HepG2 (cell line): ENCODE results near the gene TMEM63C. TPM values are rescaled to one million over a fixed set of nuclear protein-coding genes. Genes with fewer than 3 reads are reported as not detected.

Source experiments
- ATAC-seq: fragments of 200-7000 bp; cut with Tn5 transposase; 3 replicates; pipeline ENCODE4 v1.9.1; 2020; ENCODE audit warnings: mild to moderate bottlenecking, moderate library complexity
- BruUV-seq: library from RNA; stranded (reverse); fragments of 400-500 nt; replicated peaks from 2 replicates; lab custom pipeline; 2021; lab: Mats Ljungman, UMichigan
- CTCF ChIA-PET: fragments of 300-600 bp; formaldehyde crosslinking; extraction: SDS; loops from one replicate; lab custom pipeline; 2021; ENCODE audit warnings: low total read pairs, inconsistent platforms, low intra/inter-chr PET ratio; lab: Yijun Ruan, JAX
- POLR2A ChIA-PET: fragments of 350-600 bp; sonication (Branson Sonifier 250); formaldehyde crosslinking; loops from one replicate; lab custom pipeline; 2020; ENCODE audit warnings: antibody characterized with exemption, inconsistent platforms; lab: Yijun Ruan, JAX
- DNase-seq: peaks from one replicate; pipeline ENCODE4 v3.0.0-alpha.2; 2015; ENCODE audit warnings: low spot score
- FAIRE-seq: peaks from 3 replicates; lab custom pipeline; 2011; peaks lifted over from hg19 to GRCh38; lab: Jason Lieb, UNC
- H2AFZ ChIP-seq: one replicate; pipeline ENCODE4 v1.6.1; 2011; ENCODE audit warnings: low read length, inconsistent platforms
- H3K27ac ChIP-seq: fragments of 300-600 bp; 3 replicates; pipeline ENCODE4 v1.8.0; 2011; ENCODE audit warnings: mixed run types, mild to moderate bottlenecking, mixed read lengths, low read length, inconsistent platforms; ENCODE audit not compliant: insufficient read depth; ENCODE audit errors: extremely low read length
- H3K27me3 ChIP-seq, 2 experiments: fragments of 200-600 bp in 1 of 2; 2 replicates in 1 of 2; 3 replicates in 1 of 2; pipeline versions ENCODE4 v1.6.0 to v1.8.0; 2011; ENCODE audit warnings: low read length in 2 of 2, mild to moderate bottlenecking in 2 of 2, moderate library complexity in 2 of 2, inconsistent platforms in 1 of 2; ENCODE audit not compliant: insufficient read depth in 2 of 2, control insufficient read depth in 1 of 2
- H3K36me3 ChIP-seq, 2 experiments: fragments of 200-600 bp in 1 of 2; replicated peaks in 1 of 2; 2 replicates in 1 of 2; 3 replicates in 1 of 2; pipeline versions ENCODE4 v1.5.1 to v1.8.0; 2011; ENCODE audit warnings: low read length in 2 of 2, inconsistent platforms in 1 of 2; ENCODE audit not compliant: insufficient read depth in 2 of 2, control insufficient read depth in 1 of 2
- H3K4me1 ChIP-seq: 2 replicates; pipeline ENCODE4 v1.5.1; 2012; ENCODE audit warnings: low read length, inconsistent platforms; ENCODE audit not compliant: insufficient read depth
- H3K4me2 ChIP-seq: 2 replicates; pipeline ENCODE4 v1.6.0; 2011; ENCODE audit warnings: low read depth, low read length, inconsistent platforms
- H3K4me3 ChIP-seq, 3 experiments: fragments of 200-600 bp in 1 of 3; sonication (generic), shearing (Covaris generic) in 1 of 3; replicated peaks in 1 of 3; 2 replicates each; pipeline ENCODE4 v1.5.1; 2011 to 2016; ENCODE audit warnings: low read length in 3 of 3, inconsistent platforms in 2 of 3, low read depth in 2 of 3, mild to moderate bottlenecking in 2 of 3, control low read depth in 1 of 3, mixed read lengths in 1 of 3; ENCODE audit not compliant: insufficient read depth in 1 of 3
- H3K79me2 ChIP-seq: one replicate; pipeline ENCODE4 v1.6.1; 2011; ENCODE audit warnings: low read length, inconsistent platforms; ENCODE audit not compliant: insufficient read depth
- H3K9ac ChIP-seq: 2 replicates; pipeline ENCODE4 v1.6.0; 2011; ENCODE audit warnings: mild to moderate bottlenecking, low read depth, low read length, inconsistent platforms; ENCODE audit not compliant: insufficient read depth
- H3K9me3 ChIP-seq: 2 replicates; pipeline ENCODE4 v1.5.1; 2012; ENCODE audit warnings: mild to moderate bottlenecking, low read length
- H4K20me1 ChIP-seq: 2 replicates; pipeline ENCODE4 v1.6.0; 2011; ENCODE audit warnings: inconsistent platforms, mild to moderate bottlenecking, low read length, moderate library complexity; ENCODE audit not compliant: insufficient read depth
- ESRRA ChIP-seq: sonication (generic); formaldehyde crosslinking; IDR thresholded peaks from 2 replicates; pipeline ENCODE4 v1.5.1; 2020; ENCODE audit warnings: mild to moderate bottlenecking, low read depth, missing genetic modification reagents
- HNF4A ChIP-seq: sonication (generic); formaldehyde crosslinking; IDR thresholded peaks from 2 replicates; pipeline ENCODE4 v1.4.0; 2020; ENCODE audit warnings: missing genetic modification reagents
- JUNB ChIP-seq: sonication (generic); formaldehyde crosslinking; IDR thresholded peaks from 2 replicates; pipeline ENCODE4 v1.8.0; 2022; ENCODE audit warnings: missing genetic modification reagents, mild to moderate bottlenecking, borderline replicate concordance
- MEIS1 ChIP-seq: sonication (generic); formaldehyde crosslinking; IDR thresholded peaks from 2 replicates; pipeline ENCODE4 v1.9.0; 2021; ENCODE audit warnings: mild to moderate bottlenecking, missing genetic modification reagents, moderate library complexity, borderline replicate concordance
- MTF1 ChIP-seq: sonication (generic); formaldehyde crosslinking; IDR thresholded peaks from 2 replicates; pipeline ENCODE4 v1.5.0; 2020; ENCODE audit warnings: missing genetic modification reagents
- NFE2L2 ChIP-seq: fragments of 150-350 bp; IDR thresholded peaks from 2 replicates; pipeline ENCODE4 v1.6.1; 2014; ENCODE audit warnings: low read length
- PRMT3 ChIP-seq: sonication (generic); formaldehyde crosslinking; IDR thresholded peaks from 2 replicates; pipeline ENCODE4 v1.8.1; 2022; ENCODE audit warnings: low read depth, mild to moderate bottlenecking, moderate library complexity, missing genetic modification reagents, borderline replicate concordance
- RNF2 ChIP-seq: fragments of 450-650 bp; conservative IDR thresholded peaks from 2 replicates; pipeline ENCODE4 v1.6.1; 2016; ENCODE audit warnings: low read depth
- THRA ChIP-seq: sonication (generic); formaldehyde crosslinking; IDR thresholded peaks from 2 replicates; pipeline ENCODE4 v1.4.0; 2020; ENCODE audit warnings: missing genetic modification reagents, borderline replicate concordance
- ZFP41 ChIP-seq: sonication (generic); formaldehyde crosslinking; IDR thresholded peaks from 2 replicates; pipeline ENCODE4 v1.4.0; 2020; ENCODE audit warnings: mild to moderate bottlenecking, missing genetic modification reagents, borderline replicate concordance
- ZNF12 ChIP-seq: sonication (generic); formaldehyde crosslinking; IDR thresholded peaks from 2 replicates; pipeline ENCODE4 v1.5.0; 2020; ENCODE audit warnings: missing genetic modification reagents
- ZNF232 ChIP-seq: sonication (generic); formaldehyde crosslinking; IDR thresholded peaks from 2 replicates; pipeline ENCODE4 v1.4.0; 2020; ENCODE audit warnings: missing genetic modification reagents, borderline replicate concordance
- ZNF282 ChIP-seq: fragments of 450-650 bp; IDR thresholded peaks from 2 replicates; pipeline ENCODE4 v1.6.1; 2018; ENCODE audit not compliant: partially characterized antibody
- ZNF383 ChIP-seq: sonication (generic); formaldehyde crosslinking; IDR thresholded peaks from 2 replicates; pipeline ENCODE4 v1.4.0; 2020; ENCODE audit warnings: missing genetic modification reagents, mild to moderate bottlenecking, borderline replicate concordance
- ZNF639 ChIP-seq: conservative IDR thresholded peaks from 2 replicates; pipeline ENCODE4 v1.6.1; 2018; ENCODE audit warnings: missing genetic modification reagents
- WGBS: methylation state at CpG from one replicate; pipeline ENCODE4 v1.1.6; 2017; ENCODE audit warnings: low lambda C conversion rate; 5-methylcytosine and 5-hydroxymethylcytosine counted together
- in situ Hi-C: cut with HindIII; loops from 2 replicates; pipeline ENCODE4 v1.10.0; 2017; ENCODE audit warnings: low pct_unique_long_range_greater_than_20kb; ENCODE audit not compliant: extremely low pct_ligation_motif_present
- intact Hi-C: fragments of 100-400 bp; cut with micrococcal nuclease; formaldehyde crosslinking; loops from one replicate; pipeline ENCODE4 v1.10.0; 2022; ENCODE audit not compliant: unreplicated experiment
- polyA plus RNA-seq, 8 experiments: library from polyadenylated mRNA; depleted of rRNA in 3 of 8; stranded (reverse) in 7 of 8; unstranded in 1 of 8; fragments of >200 nt; fragmentation: Illumina TruSeq in 4 of 8; extraction: Trizol in 4 of 8; gene quantifications; 2 replicates each; pipeline versions ENCODE4 v1.2.1 to v1.2.3, GENCODE V29; 2011 to 2016; ENCODE audit warnings: low read depth in 4 of 8, missing spikeins in 1 of 8, mixed read lengths in 1 of 8; ENCODE audit not compliant: insufficient read depth in 1 of 8
- total RNA-seq, 5 experiments: library from RNA; depleted of rRNA; stranded (reverse); fragments of >200 nt; fragmentation: Illumina TruSeq; extraction: Trizol; gene quantifications; 2 replicates each; pipeline ENCODE4 v1.2.3, GENCODE V29; 2016; ENCODE audit warnings: low read depth in 1 of 5
- TF ChIP-seq, protein P1 (sequence below): sonication (generic); formaldehyde crosslinking; IDR thresholded peaks from 2 replicates; pipeline ENCODE4 v1.4.0; 2020; ENCODE audit warnings: missing genetic modification reagents, borderline replicate concordance
- TF ChIP-seq, protein P2 (sequence below): sonication (generic); formaldehyde crosslinking; conservative IDR thresholded peaks from 2 replicates; pipeline ENCODE4 v1.5.0; 2020; ENCODE audit warnings: missing genetic modification reagents
- TF ChIP-seq, protein P3 (sequence below): IDR thresholded peaks from 2 replicates; pipeline ENCODE4 v1.6.1; 2016; ENCODE audit warnings: control low read depth

The TMEM63C gene
- total and polyA plus RNA-seq, 2 of the 13 experiments (the other 11 are each of a cell fraction or from before 2014, with no cell fraction given) = 0.17 to 0.27 TPM

DNA sequence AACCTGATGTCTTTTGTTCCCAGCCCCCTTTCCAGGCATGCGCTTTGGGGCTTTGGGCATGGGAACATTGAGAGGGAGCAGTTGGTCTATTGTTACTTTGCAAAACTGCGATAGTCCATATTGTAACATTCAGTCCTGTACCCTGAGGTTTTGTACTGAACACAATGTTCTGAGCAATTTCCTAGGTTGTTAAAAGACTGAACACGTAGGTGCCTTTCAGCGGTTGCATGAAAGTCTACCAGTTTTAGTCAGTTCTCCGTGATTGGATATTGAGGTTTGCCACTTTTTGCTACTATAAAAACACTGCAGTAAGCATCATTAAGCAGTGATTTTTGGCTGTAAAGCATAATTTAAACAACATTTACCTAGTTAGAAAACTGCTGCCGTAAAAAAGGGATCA lies 69.3 kb downstream of the TMEM63C start:
- ATAC-seq (no peak), DNase-seq (no peak), FAIRE-seq (no peak)
- POLR2A ChIA-PET = no interaction called here
- WGBS = 81% methylated on average over 6 of the region's 6 CpGs
- CTCF ChIA-PET = no interaction called here
- H2AFZ ChIP-seq = no peak overlapping the region
- no peak overlapping the region for H3K4me3 ChIP-seq
- H3K4me1 ChIP-seq = no peaks in the 10 kb centered on the region
- no peaks in the 10 kb centered on the region for H3K36me3 ChIP-seq
- no peaks in the 10 kb centered on the region for H3K9me3 ChIP-seq
- intact Hi-C loops = no loop called here
- no peaks in the 10 kb centered on the region for H4K20me1 ChIP-seq
- no peak overlapping the region for H3K27ac ChIP-seq
- H3K79me2 ChIP-seq = no peaks in the 10 kb centered on the region
- H3K4me2 ChIP-seq = no peak overlapping the region
- BruUV-seq = no TSS peak
- no peak overlapping the region for H3K9ac ChIP-seq
- in situ Hi-C loops = no loop called here
- H3K27me3 ChIP-seq = no peaks in the 10 kb centered on the region; a peak in 1 of 5 replicates
- TF ChIP-seq ESRRA (no peak), JUNB (CRISPR knock-in tag) (no peak), ZNF232 (CRISPR knock-in tag) (no peak), MTF1 (CRISPR knock-in tag) (no peak), PRMT3 (CRISPR knock-in tag) (no peak), RNF2 (no peak), NFE2L2 (no peak), ZNF12 (CRISPR knock-in tag) (no peak), ZNF282 (no peak), HNF4A (CRISPR knock-in tag) (no peak), ZNF639 (CRISPR knock-in tag) (no peak), THRA (CRISPR knock-in tag) (no peak), MEIS1 (CRISPR knock-in tag) (no peak), ZFP41 (no peak), ZNF383 (CRISPR knock-in tag) (no peak)
- TF ChIP-seq, protein P1, sequence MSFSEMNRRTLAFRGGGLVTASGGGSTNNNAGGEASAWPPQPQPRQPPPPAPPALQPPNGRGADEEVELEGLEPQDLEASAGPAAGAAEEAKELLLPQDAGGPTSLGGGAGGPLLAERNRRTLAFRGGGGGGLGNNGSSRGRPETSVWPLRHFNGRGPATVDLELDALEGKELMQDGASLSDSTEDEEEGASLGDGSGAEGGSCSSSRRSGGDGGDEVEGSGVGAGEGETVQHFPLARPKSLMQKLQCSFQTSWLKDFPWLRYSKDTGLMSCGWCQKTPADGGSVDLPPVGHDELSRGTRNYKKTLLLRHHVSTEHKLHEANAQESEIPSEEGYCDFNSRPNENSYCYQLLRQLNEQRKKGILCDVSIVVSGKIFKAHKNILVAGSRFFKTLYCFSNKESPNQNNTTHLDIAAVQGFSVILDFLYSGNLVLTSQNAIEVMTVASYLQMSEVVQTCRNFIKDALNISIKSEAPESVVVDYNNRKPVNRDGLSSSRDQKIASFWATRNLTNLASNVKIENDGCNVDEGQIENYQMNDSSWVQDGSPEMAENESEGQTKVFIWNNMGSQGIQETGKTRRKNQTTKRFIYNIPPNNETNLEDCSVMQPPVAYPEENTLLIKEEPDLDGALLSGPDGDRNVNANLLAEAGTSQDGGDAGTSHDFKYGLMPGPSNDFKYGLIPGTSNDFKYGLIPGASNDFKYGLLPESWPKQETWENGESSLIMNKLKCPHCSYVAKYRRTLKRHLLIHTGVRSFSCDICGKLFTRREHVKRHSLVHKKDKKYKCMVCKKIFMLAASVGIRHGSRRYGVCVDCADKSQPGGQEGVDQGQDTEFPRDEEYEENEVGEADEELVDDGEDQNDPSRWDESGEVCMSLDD = no peak
- TF ChIP-seq, protein P2, sequence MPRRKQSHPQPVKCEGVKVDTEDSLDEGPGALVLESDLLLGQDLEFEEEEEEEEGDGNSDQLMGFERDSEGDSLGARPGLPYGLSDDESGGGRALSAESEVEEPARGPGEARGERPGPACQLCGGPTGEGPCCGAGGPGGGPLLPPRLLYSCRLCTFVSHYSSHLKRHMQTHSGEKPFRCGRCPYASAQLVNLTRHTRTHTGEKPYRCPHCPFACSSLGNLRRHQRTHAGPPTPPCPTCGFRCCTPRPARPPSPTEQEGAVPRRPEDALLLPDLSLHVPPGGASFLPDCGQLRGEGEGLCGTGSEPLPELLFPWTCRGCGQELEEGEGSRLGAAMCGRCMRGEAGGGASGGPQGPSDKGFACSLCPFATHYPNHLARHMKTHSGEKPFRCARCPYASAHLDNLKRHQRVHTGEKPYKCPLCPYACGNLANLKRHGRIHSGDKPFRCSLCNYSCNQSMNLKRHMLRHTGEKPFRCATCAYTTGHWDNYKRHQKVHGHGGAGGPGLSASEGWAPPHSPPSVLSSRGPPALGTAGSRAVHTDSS (CRISPR knock-in tag) = no peak
- TF ChIP-seq, protein P3, sequence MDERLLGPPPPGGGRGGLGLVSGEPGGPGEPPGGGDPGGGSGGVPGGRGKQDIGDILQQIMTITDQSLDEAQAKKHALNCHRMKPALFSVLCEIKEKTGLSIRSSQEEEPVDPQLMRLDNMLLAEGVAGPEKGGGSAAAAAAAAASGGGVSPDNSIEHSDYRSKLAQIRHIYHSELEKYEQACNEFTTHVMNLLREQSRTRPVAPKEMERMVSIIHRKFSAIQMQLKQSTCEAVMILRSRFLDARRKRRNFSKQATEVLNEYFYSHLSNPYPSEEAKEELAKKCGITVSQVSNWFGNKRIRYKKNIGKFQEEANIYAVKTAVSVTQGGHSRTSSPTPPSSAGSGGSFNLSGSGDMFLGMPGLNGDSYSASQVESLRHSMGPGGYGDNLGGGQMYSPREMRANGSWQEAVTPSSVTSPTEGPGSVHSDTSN (CRISPR knock-in tag) = no peak
